Neutrophil (primary cell): Measurements from ENCODE around the gene VAV1.

Experiments
- H3K27ac ChIP-seq: fragments of 200-600 bp; sonication (generic); 2 replicates; pipeline ENCODE4 v1.5.1; 2016; ENCODE audit warnings: mild to moderate bottlenecking, moderate library complexity
- H3K27me3 ChIP-seq: fragments of 200-600 bp; sonication (generic); 2 replicates; pipeline ENCODE4 v1.6.0; 2016; ENCODE audit warnings: mild to moderate bottlenecking
- H3K36me3 ChIP-seq: fragments of 200-600 bp; sonication (generic); 2 replicates; pipeline ENCODE4 v1.5.1; 2017
- H3K4me1 ChIP-seq, 2 experiments: fragments of 200-600 bp in 1 of 2; sonication (generic) in 1 of 2; 1 replicate in 1 of 2; 2 replicates in 1 of 2; pipeline versions ENCODE4 v1.5.1 to v1.6.1; 2013 to 2016; ENCODE audit warnings: low read depth in 1 of 2, low read length in 1 of 2, mild to moderate bottlenecking in 1 of 2, moderate library complexity in 1 of 2; ENCODE audit not compliant: control insufficient read depth in 1 of 2, insufficient read depth in 1 of 2
- H3K4me3 ChIP-seq, 2 experiments: fragments of 200-600 bp in 1 of 2; sonication (generic) in 1 of 2; 1 replicate in 1 of 2; 2 replicates in 1 of 2; pipeline ENCODE4 v1.5.1; 2013 to 2016; ENCODE audit warnings: low read depth in 1 of 2, low read length in 1 of 2, mild to moderate bottlenecking in 1 of 2, moderate library complexity in 1 of 2
- H3K9me3 ChIP-seq: fragments of 200-600 bp; sonication (generic); 2 replicates; pipeline ENCODE4 v1.5.1; 2016
- TF ChIP-seq, protein P1 (sequence below): fragments of 200-600 bp; sonication (generic); IDR thresholded peaks from 2 replicates; pipeline ENCODE4 v1.5.1; 2016; ENCODE audit warnings: antibody characterized with exemption

The VAV1 gene

DNA sequence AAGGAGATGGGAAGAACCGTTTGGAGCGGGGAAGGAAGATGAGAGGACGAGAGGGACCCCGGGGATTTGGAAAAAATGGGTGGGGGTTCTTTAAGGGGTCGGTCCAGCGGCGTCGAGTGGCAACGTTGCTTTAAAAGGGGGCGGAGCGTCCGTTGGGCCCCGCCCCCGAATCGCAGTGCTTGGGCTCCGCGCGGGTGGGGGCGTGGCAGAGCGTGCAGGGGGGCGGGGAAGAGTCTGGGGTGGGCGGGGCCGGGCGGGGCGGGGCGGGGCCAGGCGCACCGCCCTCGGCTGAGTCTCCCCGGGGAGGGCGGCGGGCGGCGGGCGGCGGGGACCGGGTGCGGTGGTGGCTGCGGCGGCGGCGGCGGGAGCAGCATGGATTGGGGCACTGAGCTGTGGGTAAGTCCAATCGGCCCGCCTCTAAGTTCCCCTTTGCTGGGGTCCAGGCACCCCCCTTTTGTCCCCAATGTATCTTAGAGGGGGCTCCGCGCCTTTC, 33.1 kb upstream of the VAV1 start, which contains the start of gene TRIP10:
Gene TRIP10, plus strand, starts transcription at position 291 of the 493 bp plus-strand sequence. Its CDS starts 82 bp downstream, at position 373.
- Histone ChIP-seq H3K27ac (peak within 1 kb of the TSS; percentile 91), H3K4me3 (peak within 1 kb of the TSS; percentile 43 to 99), H3K27me3 (peaks cover 42% of the 10 kb centered on the region), H3K36me3 (peaks cover 7% of the 10 kb centered on the region), H3K4me1 (peaks cover 53 to 59% of the 10 kb centered on the region in 2 experiments), H3K9me3 (no peaks in the 10 kb centered on the region)
- TF ChIP-seq, protein P1, sequence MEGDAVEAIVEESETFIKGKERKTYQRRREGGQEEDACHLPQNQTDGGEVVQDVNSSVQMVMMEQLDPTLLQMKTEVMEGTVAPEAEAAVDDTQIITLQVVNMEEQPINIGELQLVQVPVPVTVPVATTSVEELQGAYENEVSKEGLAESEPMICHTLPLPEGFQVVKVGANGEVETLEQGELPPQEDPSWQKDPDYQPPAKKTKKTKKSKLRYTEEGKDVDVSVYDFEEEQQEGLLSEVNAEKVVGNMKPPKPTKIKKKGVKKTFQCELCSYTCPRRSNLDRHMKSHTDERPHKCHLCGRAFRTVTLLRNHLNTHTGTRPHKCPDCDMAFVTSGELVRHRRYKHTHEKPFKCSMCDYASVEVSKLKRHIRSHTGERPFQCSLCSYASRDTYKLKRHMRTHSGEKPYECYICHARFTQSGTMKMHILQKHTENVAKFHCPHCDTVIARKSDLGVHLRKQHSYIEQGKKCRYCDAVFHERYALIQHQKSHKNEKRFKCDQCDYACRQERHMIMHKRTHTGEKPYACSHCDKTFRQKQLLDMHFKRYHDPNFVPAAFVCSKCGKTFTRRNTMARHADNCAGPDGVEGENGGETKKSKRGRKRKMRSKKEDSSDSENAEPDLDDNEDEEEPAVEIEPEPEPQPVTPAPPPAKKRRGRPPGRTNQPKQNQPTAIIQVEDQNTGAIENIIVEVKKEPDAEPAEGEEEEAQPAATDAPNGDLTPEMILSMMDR = peak; percentile 7

DNA sequence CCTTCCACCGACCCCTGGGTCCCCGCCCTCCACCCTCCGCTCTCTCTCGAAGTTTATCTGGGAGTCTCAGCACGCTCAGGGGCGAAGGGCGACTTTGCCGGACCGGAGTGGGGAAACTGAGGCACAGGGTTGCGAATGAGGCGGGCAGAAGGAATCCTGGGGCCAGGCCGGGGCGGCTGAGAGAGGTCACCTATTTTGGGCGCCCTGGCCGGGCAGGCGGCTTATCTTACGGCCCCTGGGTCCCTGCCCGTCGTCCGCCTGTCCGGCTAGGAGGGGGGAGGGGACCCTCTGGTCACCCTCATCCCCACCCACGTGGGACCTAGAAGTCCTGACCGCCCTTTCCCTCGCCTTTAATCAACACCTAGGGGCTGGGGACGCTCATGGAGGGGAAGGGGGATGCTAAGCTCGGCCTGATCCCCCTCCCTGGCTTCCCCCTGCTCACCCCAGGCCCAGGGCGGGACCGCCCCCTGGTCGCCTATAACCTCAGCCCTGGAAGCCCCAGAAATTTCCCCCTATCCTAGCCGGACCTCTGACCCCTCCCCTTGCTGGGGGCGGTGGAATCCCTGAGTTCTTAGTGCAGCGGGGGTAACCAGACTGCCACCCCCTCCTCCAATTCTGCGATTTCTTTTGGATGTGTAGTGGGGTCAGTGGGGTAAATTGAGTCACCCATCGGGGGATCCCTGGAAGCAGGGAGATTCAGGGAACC, 32.5 kb upstream of the VAV1 start:
- Histone ChIP-seq H3K4me3 (peak overlapping the region; percentile 43 to 50), H3K36me3 (peaks cover 5% of the 10 kb centered on the region), H3K27ac (no peak overlapping the region), H3K4me1 (peaks cover 53 to 59% of the 10 kb centered on the region in 2 experiments), H3K9me3 (no peaks in the 10 kb centered on the region), H3K27me3 (peaks cover 46% of the 10 kb centered on the region)
- TF ChIP-seq, protein P1 = no peak

- H3K27ac ChIP-seq = peak overlapping the region; percentile 16
Observed at GRCh38 chr19:6740589-6741343, 31.7 kb upstream of the VAV1 start.

DNA sequence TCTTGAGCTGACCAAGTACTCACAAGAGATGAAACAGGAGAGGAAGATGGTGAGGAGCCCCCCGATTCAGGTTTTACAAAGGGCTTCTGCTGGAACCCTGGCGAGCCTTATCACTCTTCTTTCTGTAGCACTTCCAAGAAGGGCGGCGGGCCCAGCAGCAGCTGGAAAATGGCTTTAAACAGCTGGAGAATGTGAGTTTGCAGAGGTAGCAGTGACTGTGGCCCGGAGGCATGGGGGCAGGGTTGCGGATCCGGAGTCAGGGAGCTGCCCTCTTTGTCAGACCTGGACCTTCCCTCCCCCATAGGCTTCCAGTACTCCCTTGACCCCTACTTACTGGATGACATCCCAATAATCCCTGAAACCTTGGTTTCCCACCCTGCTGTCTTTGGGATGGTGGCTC, 29.4 kb upstream of the VAV1 start:
- Histone ChIP-seq H3K4me1 (peaks cover 31 to 34% of the 10 kb centered on the region in 2 experiments), H3K9me3 (no peaks in the 10 kb centered on the region), H3K4me3 (no peak overlapping the region), H3K27ac (no peak overlapping the region), H3K27me3 (peaks cover 46% of the 10 kb centered on the region), H3K36me3 (no peaks in the 10 kb centered on the region)
- TF ChIP-seq, protein P1 = no peak

More at GRCh38 chr19:6740589-6741343, 31.7 kb upstream of the VAV1 start:
- no peaks in the 10 kb centered on the region for H3K36me3 ChIP-seq
- peak overlapping the region; percentile 43 to 50 for H3K4me3 ChIP-seq
- peaks cover 48 to 54% of the 10 kb centered on the region in 2 experiments for H3K4me1 ChIP-seq
- TF ChIP-seq, protein P1 = no peak
- H3K27me3 ChIP-seq = peaks cover 46% of the 10 kb centered on the region
- no peaks in the 10 kb centered on the region for H3K9me3 ChIP-seq

DNA sequence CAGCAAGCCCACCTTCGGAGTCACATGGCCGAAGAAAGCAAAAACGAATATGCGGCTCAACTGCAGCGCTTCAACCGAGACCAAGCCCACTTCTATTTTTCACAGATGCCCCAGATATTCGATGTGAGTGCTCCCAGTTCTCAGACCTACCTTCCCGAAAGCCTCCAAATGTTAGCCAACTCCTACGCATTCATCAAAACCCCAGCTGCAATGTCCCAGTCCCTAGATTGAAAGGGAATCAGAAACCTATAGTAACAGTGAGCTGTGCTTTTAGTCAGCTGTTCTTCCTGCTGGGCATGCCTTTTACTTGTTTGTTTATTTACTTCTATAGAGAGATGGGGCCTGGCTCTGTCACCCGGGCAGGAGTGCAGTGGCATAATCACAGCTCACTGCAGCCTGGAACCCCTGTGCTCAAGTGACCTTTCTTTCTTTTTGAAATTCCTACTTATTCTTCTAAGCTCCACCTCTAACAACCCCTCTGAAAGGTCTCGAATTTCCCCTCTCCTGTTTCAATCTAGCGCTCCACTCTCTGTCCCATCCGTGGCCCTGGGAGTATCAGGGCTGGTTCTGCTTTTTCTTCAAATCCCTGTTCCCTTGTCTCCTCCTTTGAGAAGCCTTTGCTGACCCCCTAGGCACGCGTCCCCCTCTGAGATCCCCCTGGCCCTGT, 28.7 kb upstream of the VAV1 start:
- Histone ChIP-seq H3K36me3 (no peaks in the 10 kb centered on the region), H3K4me1 (peaks cover 23 to 26% of the 10 kb centered on the region in 2 experiments), H3K27ac (no peak overlapping the region), H3K27me3 (peaks cover 51% of the 10 kb centered on the region), H3K9me3 (no peaks in the 10 kb centered on the region), H3K4me3 (no peak overlapping the region)
- TF ChIP-seq, protein P1 = no peak
